ENCODE results near the gene GAN.

The GAN gene

DNA sequence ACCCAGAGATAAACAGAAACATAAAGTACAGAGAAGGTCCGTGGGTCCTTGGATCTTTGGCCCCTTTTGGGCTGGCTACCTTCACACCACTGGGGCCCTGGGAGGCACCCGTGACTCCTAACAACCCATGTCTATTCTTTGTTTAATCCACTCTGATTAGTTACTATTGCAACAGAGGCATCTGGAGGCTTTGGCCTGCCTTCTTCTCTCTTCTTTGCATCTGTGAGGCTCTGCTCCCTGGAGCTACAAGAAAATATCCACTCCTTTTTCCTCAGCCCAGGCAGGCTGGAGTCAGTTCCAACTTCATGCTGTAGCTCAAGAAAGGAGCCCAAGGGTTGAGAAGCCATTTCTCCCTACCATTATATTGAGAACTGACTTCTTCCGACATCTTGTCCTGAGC lies 120.3 kb downstream of the GAN start:
- no peak for DNase-seq

DNA sequence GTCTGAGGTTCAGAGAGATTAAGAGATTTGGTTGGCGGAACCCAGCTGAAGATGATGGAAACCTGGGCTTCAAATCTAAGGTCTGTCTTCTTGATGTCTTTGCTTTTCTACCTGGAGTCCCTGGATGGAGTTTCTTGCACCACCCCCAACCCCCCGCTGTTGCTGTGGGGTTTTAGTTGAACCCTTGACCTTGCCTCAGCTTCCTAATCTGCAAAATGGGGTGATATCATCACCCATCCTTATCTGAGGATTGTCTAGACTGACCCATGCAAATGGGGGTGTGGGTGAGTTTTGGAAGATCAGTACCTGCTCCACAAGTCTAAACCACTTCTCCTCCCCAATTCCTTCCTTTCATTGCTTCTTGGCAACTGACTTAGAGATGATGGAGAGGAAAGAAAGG lies 120.8 kb downstream of the GAN start:
- DNase-seq = no peak

DNA sequence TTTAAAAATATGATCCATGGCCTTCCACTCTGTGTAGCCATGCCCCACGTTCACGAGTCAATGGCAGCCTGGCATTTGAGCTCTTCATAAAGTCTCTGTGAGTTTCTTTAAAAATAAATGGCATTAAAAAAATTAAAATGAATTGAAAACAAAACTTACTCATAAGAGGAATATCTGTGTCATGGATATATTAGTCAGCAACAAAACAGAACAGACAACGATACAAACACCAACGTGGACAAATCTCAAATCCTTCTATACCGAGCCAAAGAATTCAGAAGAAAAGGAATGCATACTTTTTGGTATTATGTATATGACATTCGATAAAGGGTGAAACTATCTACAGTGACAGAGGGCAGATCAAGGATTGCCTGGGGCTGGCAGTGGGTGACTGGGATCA lies 121.6 kb downstream of the GAN start:
- no peak for DNase-seq

DNA sequence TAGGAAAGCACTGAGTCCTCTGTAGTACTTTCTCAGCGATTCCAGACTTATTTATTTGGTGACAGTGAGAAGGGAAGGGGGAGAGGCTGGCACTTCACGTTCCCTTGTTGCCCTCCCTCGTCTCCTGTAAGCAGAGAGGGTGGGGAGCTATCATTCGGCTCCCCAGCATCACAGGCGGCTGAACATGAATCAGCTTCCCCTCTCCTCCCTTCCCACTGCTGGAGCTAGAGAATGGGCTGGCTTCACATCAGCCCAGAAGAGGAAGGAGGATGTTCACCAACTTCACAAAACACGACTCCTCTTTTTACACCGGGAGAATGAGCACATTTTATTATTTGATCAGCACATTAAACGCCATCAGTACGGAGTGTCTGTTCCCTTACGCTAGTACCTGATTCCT lies 123.1 kb downstream of the GAN start:
- DNase-seq = no peak
